ENCODE results near the gene TNRC6A. TPM values are rescaled to one million over a fixed set of nuclear protein-coding genes. Genes with fewer than 3 reads are reported as not detected.

Gene TNRC6A
- 41.2 TPM for polyA plus RNA-seq (2013, experiment 1 of 2)
- polyA plus RNA-seq (2013, experiment 2 of 2), result 33.2 TPM

DNA sequence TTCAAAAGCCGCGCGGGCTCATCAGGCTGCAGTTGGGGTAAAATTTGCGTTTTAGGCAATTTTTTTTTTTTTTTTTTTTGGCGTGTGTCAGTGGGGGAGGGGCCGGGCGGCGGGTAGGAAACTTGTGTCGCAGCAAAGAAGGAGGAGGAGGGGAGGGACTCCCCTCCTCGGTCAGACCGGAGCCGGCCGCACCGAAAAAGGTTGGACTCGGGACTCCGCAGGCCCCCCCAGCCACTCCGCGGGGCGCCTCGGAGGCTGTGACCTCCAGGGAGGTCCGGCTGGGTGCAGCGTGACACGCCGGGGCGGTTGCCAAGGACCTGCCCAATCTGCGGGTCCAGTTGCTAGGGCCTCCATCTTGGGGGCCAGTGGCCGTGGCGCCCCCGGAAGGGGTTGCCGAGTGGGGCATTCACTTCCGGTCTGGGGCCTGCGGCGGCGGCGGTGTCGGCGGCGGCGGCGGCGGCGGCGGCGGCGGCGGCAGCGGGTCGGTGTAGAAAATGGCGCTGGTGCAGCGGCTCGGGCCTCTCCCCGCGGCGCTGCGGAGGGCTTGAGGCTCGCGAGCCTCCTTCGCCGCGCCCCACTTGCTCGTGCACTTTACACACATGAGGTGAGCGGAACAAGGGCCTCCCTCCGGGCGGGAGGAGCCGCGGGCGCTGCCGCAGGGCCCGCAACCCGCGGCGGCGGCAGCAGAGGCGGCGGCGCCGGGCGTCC lies at the start of gene TNRC6A:
TNRC6A (plus strand) TSS at position 409 of the 708 bp plus-strand sequence; CDS start at position 600, 191 bp downstream.
- Histone ChIP-seq H3K27ac (ENCODE audit: low read depth, low read length, severe bottlenecking) (peak within 1 kb of the TSS; percentile 89), H3K36me3 (ENCODE audit: control insufficient read depth, insufficient read depth, low read length) (peaks cover 33% of the 10 kb centered on the region), H3K4me3 (ENCODE audit: extremely low read depth, insufficient read depth, low read length, poor library complexity, severe bottlenecking) (peak within 1 kb of the TSS; percentile 75), H3K4me1 (ENCODE audit: control insufficient read depth, insufficient read depth, low read length, poor library complexity, severe bottlenecking) (peaks cover 15% of the 10 kb centered on the region), H3K9me3 (ENCODE audit: control insufficient read depth, low read length) (no peaks in the 10 kb centered on the region)
- WGBS, 2 experiments (ENCODE audit: insufficient coverage in 2 of 2), result 0% methylated on average over 42 to 58 of the region's 78 CpGs

DNA sequence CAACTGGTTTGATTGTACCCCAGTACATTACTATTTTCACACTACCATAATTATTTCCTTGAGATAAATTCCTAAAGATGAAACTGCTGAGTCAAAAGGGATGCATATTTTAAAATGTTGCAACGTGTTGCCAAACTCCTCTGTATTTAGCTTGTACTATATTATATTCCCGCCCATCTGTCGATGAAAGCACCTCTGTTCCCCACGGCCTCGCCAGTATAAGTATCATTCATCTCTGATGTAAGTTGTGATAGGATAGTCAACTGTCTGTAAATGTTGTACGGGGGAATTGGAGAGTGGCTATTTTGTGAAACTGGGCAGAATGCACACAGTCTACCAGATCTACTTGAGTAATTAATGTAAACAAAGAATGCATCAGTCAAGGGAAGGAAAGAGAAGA lies 47.7 kb upstream of the TNRC6A start:
- H3K4me1 ChIP-seq (ENCODE audit: control insufficient read depth, insufficient read depth, low read length, poor library complexity, severe bottlenecking), result peaks cover 17% of the 10 kb centered on the region
- WGBS, 2 experiments (ENCODE audit: insufficient coverage in 2 of 2), result 93 to 100% methylated on average over 1 to 3 of the region's 6 CpGs
- H3K4me3 ChIP-seq (ENCODE audit: extremely low read depth, insufficient read depth, low read length, poor library complexity, severe bottlenecking), result no peak overlapping the region
- no peak overlapping the region for H3K27ac ChIP-seq (ENCODE audit: low read depth, low read length, severe bottlenecking)
- no peaks in the 10 kb centered on the region for H3K9me3 ChIP-seq (ENCODE audit: control insufficient read depth, low read length)
- H3K36me3 ChIP-seq (ENCODE audit: control insufficient read depth, insufficient read depth, low read length), result no peaks in the 10 kb centered on the region

DNA sequence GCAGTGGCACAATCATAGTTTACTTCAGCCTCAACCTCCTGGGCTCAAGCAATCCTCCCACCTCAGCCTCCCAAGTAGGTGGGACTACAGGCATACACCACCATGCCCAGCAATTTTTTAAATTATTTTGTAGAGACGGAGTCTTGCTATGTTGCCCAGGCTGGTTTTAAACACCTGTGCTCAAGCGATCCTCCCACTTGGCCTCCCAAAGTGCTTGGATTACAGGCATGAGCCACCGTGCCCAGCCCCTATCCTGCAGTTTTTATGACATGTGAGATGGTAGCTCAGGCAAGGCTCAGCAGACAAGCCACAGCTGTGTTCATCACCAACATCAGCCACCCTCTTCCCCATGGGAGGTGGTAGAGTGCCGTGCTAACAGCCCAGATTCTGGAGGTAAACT lies 46.2 kb upstream of the TNRC6A start:
- Histone ChIP-seq H3K9me3 (ENCODE audit: control insufficient read depth, low read length) (no peaks in the 10 kb centered on the region), H3K36me3 (ENCODE audit: control insufficient read depth, insufficient read depth, low read length) (no peaks in the 10 kb centered on the region), H3K4me3 (ENCODE audit: extremely low read depth, insufficient read depth, low read length, poor library complexity, severe bottlenecking) (no peak overlapping the region), H3K27ac (ENCODE audit: low read depth, low read length, severe bottlenecking) (no peak overlapping the region), H3K4me1 (ENCODE audit: control insufficient read depth, insufficient read depth, low read length, poor library complexity, severe bottlenecking) (peaks cover 17% of the 10 kb centered on the region)
- 93 to 100% methylated on average over 2 of the region's 4 CpGs for WGBS, 2 experiments (ENCODE audit: insufficient coverage in 2 of 2)

DNA sequence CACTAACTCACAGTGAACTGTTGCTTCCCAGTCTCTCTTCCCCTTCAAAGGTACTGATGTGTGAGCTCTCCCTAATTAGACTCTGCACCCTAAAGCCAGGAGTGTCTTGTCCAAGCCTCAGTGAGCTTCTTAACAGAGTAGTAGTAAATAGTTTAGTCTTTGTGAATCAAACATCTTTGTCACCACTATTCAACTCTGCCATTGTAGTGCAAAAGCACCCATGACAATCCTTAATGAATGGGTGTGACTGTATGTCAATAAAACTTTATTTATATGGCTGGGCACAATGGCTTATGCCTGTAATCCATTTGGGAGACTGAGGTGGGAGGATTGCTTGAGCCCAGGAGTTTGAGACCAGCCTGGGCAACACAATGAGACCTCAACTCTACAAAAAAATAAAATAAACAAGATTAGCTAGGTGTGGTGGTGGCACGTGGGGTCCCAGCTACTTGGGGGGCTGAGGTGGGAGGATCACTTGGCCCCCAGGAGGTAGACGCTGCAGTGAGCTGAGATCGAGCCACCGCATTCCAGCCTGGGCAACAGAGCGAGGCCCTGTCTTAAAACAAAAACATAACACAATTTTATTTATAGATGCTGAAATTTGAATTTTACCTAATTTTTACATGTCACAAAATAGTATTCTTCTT lies 45.5 kb upstream of the TNRC6A start:
- Histone ChIP-seq H3K9me3 (ENCODE audit: control insufficient read depth, low read length) (no peaks in the 10 kb centered on the region), H3K4me1 (ENCODE audit: control insufficient read depth, insufficient read depth, low read length, poor library complexity, severe bottlenecking) (peaks cover 22% of the 10 kb centered on the region), H3K27ac (ENCODE audit: low read depth, low read length, severe bottlenecking) (no peak overlapping the region), H3K4me3 (ENCODE audit: extremely low read depth, insufficient read depth, low read length, poor library complexity, severe bottlenecking) (no peak overlapping the region), H3K36me3 (ENCODE audit: control insufficient read depth, insufficient read depth, low read length) (no peaks in the 10 kb centered on the region)
- 67% methylated on average over 1 of the region's 5 CpGs; no CpG with 5 or more reads in 1 of the 2 experiments for WGBS, 2 experiments (ENCODE audit: insufficient coverage in 2 of 2)

DNA sequence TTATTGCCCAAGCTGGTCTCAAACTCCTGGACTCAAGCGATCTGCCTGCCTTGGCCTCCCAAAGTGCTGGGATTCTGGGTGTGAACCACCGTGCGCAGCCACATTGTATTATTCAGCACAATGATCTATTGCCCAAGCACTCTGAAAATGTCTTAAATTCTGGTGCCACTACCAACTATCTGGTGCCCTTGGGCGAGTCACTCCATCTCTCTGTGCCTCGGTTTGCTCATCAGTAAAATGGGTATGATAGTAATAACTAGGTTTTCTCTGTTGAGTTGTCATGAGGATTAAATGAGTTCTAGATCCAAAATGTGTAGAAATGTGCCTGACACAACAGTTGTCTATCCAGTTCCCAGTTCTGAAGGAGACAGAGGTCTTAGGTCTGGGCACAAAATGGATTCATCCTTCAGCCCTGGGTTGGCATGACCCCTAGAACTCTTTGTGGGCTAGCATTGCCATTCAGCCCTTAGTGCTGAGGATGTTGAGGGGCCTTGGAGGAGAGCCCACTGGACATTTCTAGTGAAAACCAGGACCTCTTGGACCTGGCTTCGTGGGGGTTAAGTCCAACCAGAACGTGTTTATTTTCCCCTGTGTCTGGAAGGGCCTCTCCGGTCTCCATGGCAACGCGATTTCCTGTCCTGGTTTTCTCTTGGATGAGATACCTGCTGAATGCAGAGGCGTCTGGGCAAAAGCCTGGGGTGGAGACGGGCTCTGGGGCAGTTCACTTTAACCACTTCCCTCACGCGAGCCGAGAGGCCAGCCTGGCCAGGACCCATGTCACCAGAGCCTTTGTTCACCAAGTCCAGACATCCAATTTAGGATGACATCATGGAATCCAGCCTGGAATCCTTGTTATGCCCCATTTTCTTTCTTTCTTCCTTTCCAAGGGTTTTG lies 43.7 kb upstream of the TNRC6A start:
- Histone ChIP-seq H3K4me1 (ENCODE audit: control insufficient read depth, insufficient read depth, low read length, poor library complexity, severe bottlenecking) (peaks cover 22% of the 10 kb centered on the region), H3K4me3 (ENCODE audit: extremely low read depth, insufficient read depth, low read length, poor library complexity, severe bottlenecking) (no peak overlapping the region), H3K27ac (ENCODE audit: low read depth, low read length, severe bottlenecking) (peak overlapping the region; percentile 97), H3K36me3 (ENCODE audit: control insufficient read depth, insufficient read depth, low read length) (no peaks in the 10 kb centered on the region), H3K9me3 (ENCODE audit: control insufficient read depth, low read length) (no peaks in the 10 kb centered on the region)
- 61% methylated on average over 8 to 11 of the region's 15 CpGs for WGBS, 2 experiments (ENCODE audit: insufficient coverage in 2 of 2)

DNA sequence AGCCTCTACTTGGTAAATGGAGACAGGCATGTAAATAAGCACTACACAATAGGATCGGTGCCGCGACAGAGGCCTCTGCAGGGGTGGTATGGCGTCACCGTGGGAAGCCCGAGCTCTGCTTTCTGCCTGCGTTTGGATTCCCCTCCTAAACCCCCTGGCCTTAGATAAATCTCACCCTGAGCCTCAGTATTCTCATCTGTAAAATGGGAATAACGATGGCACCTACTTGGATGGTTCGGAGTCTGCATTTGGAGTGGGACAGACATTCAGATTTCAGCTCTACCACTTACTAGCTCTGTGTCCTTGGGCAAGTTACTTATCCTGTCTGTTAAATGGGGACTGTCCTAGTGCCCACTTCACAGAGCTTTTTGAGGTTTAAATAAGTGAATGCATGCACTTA lies 42.8 kb upstream of the TNRC6A start:
- H3K27ac ChIP-seq (ENCODE audit: low read depth, low read length, severe bottlenecking), result peak overlapping the region; percentile 97
- H3K9me3 ChIP-seq (ENCODE audit: control insufficient read depth, low read length), result no peaks in the 10 kb centered on the region
- no peak overlapping the region for H3K4me3 ChIP-seq (ENCODE audit: extremely low read depth, insufficient read depth, low read length, poor library complexity, severe bottlenecking)
- 68 to 85% methylated on average over 4 to 5 of the region's 9 CpGs for WGBS, 2 experiments (ENCODE audit: insufficient coverage in 2 of 2)
- no peaks in the 10 kb centered on the region for H3K36me3 ChIP-seq (ENCODE audit: control insufficient read depth, insufficient read depth, low read length)
- H3K4me1 ChIP-seq (ENCODE audit: control insufficient read depth, insufficient read depth, low read length, poor library complexity, severe bottlenecking), result peaks cover 22% of the 10 kb centered on the region

DNA sequence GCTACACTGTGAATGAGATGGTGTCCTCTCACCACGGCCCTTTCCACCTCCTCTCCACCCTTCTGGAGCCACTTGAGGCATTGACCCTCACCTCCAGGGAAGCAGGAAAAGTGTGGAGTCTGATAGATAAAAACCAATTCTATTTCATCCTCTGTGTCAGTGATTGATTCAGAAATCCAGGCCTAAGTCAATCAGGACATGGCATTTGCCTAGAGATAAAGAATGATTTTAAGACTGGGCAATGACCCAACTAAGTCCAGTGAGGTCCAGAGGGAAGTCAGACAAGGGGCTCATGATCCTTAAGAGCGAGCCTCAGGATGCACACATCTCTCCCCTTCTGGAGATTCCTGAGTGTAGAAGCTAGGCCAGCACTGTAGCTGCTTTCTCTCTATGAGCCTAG lies 41.1 kb upstream of the TNRC6A start:
- 100% methylated on average over 1 of the region's 2 CpGs; no CpG with 5 or more reads in 1 of the 2 experiments for WGBS, 2 experiments (ENCODE audit: insufficient coverage in 2 of 2)
- Histone ChIP-seq H3K36me3 (ENCODE audit: control insufficient read depth, insufficient read depth, low read length) (no peaks in the 10 kb centered on the region), H3K9me3 (ENCODE audit: control insufficient read depth, low read length) (no peaks in the 10 kb centered on the region), H3K4me3 (ENCODE audit: extremely low read depth, insufficient read depth, low read length, poor library complexity, severe bottlenecking) (no peak overlapping the region), H3K4me1 (ENCODE audit: control insufficient read depth, insufficient read depth, low read length, poor library complexity, severe bottlenecking) (peaks cover 22% of the 10 kb centered on the region), H3K27ac (ENCODE audit: low read depth, low read length, severe bottlenecking) (no peak overlapping the region)

DNA sequence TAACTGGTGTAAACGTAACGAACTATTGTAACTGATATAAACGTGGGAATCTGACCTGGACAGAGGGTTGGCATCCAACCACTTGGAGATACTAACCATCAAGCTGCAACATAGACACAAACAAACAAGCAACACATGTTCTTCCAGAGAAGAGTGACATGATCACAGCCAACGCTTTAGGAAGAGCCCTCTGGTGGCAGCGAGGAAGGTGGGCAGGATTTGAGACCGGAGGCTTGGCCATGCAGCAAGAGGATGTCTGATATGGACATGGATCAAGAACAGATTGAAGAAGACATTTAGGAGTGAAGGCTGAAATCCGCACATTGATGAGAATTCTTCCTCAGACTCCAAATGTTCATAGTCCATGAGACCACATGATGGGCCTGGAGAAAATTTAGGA lies 40.3 kb upstream of the TNRC6A start:
- H3K4me1 ChIP-seq (ENCODE audit: control insufficient read depth, insufficient read depth, low read length, poor library complexity, severe bottlenecking), result peaks cover 22% of the 10 kb centered on the region
- no peaks in the 10 kb centered on the region for H3K9me3 ChIP-seq (ENCODE audit: control insufficient read depth, low read length)
- no peak overlapping the region for H3K27ac ChIP-seq (ENCODE audit: low read depth, low read length, severe bottlenecking)
- 21 to 34% methylated on average over 2 to 4 of the region's 7 CpGs for WGBS, 2 experiments (ENCODE audit: insufficient coverage in 2 of 2)
- no peak overlapping the region for H3K4me3 ChIP-seq (ENCODE audit: extremely low read depth, insufficient read depth, low read length, poor library complexity, severe bottlenecking)
- H3K36me3 ChIP-seq (ENCODE audit: control insufficient read depth, insufficient read depth, low read length), result no peaks in the 10 kb centered on the region

DNA sequence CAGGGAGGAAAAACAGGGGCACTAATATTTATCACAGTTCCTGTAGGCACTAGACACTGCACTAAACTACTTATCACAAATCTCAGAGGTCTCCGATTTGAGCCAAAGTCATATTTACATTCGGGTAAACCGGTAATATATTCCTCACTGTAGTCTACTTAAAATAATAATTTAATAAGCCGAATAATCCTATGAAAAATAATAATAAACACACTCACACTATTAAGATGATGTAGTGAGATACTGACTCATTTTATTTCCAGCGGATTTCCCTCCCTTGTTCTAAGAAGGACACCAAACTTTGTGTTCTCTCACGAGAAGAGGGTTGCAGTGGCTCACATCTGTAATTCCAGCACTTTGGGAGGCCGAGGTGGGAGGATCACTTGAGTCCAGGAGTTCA lies 36.6 kb upstream of the TNRC6A start:
- Histone ChIP-seq H3K36me3 (ENCODE audit: control insufficient read depth, insufficient read depth, low read length) (no peaks in the 10 kb centered on the region), H3K9me3 (ENCODE audit: control insufficient read depth, low read length) (no peaks in the 10 kb centered on the region), H3K27ac (ENCODE audit: low read depth, low read length, severe bottlenecking) (no peak overlapping the region), H3K4me1 (ENCODE audit: control insufficient read depth, insufficient read depth, low read length, poor library complexity, severe bottlenecking) (peaks cover 4% of the 10 kb centered on the region), H3K4me3 (ENCODE audit: extremely low read depth, insufficient read depth, low read length, poor library complexity, severe bottlenecking) (no peak overlapping the region)
- 68 to 100% methylated on average over 1 to 4 of the region's 7 CpGs for WGBS, 2 experiments (ENCODE audit: insufficient coverage in 2 of 2)

DNA sequence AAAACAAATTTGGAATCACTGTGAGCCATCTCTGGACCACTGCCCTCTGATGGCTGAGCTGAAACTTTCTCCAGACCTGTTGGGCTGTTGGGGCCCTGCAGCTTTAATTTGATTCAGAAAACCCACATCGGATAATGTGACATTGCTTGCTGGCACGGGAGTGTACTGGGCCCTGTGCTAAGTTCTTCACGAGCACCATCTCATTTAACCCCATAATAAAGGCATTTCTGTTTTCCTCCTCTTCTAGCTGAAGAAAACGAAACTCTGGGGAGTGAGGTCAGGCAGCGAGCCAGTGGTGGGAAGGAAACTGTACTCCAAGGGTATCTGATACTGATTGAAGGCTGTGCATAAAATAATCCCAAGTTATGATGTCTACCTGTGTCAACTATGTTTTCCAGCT lies 34.5 kb upstream of the TNRC6A start:
- WGBS, 2 experiments (ENCODE audit: insufficient coverage in 2 of 2), result 86% methylated on average over 2 of the region's 5 CpGs; no CpG with 5 or more reads in 1 of the 2 experiments
- Histone ChIP-seq H3K9me3 (ENCODE audit: control insufficient read depth, low read length) (no peaks in the 10 kb centered on the region), H3K36me3 (ENCODE audit: control insufficient read depth, insufficient read depth, low read length) (no peaks in the 10 kb centered on the region), H3K4me1 (ENCODE audit: control insufficient read depth, insufficient read depth, low read length, poor library complexity, severe bottlenecking) (no peaks in the 10 kb centered on the region), H3K27ac (ENCODE audit: low read depth, low read length, severe bottlenecking) (no peak overlapping the region), H3K4me3 (ENCODE audit: extremely low read depth, insufficient read depth, low read length, poor library complexity, severe bottlenecking) (no peak overlapping the region)

All from mesodermal cell (in vitro differentiated cells).